CMK (cell line): ENCODE data around the gene TNFSF9.
"Not testable (repeated sequence)": the region's sequence is repeated elsewhere in the genome, so short reads cannot be mapped to it uniquely, and the experiment has no call there.

Experiments
- DNase-seq: peaks from one replicate; pipeline ENCODE4 v3.0.0-alpha.2; 2010; ENCODE audit warnings: low read depth

The TNFSF9 gene

DNA sequence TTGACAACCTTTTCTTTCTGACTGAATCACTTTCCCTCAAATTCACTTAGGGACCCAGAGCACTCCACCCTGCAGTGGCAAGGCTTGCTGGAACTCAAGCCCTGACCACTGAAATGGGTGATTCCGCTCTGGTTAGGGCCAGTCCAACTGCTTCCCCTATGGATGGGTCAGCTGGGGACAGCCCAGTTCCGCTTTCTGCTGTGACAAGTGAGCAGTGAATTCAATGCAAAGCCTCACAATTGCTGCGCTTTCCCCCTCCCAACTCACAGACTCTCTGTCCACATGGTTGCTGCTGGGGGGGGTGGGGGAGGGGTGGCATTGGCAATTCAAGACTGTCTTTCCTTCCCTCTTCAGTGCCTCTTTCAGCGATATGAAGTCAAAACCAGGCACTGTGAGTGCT is 41.4 kb downstream of the TNFSF9 start:
- no peak for DNase-seq

DNA sequence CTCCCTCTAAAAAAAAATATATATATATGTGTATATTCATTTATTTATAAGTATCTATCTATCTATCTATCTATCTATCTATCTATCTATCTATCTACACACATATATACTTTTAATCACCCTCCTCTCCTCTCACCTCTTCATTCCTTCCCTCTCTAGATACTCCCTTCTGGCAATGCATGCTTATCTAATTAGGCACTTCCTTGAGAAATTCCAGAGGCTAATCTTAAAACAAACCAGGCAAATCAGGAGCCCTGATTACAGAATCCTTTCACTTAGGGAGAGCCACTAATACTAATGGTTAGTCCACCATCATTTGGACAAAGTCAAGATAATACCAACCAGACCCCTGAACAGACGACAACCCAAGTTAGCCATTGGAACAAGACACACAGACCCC is 42.5 kb downstream of the TNFSF9 start:
- DNase-seq, result no peak

DNA sequence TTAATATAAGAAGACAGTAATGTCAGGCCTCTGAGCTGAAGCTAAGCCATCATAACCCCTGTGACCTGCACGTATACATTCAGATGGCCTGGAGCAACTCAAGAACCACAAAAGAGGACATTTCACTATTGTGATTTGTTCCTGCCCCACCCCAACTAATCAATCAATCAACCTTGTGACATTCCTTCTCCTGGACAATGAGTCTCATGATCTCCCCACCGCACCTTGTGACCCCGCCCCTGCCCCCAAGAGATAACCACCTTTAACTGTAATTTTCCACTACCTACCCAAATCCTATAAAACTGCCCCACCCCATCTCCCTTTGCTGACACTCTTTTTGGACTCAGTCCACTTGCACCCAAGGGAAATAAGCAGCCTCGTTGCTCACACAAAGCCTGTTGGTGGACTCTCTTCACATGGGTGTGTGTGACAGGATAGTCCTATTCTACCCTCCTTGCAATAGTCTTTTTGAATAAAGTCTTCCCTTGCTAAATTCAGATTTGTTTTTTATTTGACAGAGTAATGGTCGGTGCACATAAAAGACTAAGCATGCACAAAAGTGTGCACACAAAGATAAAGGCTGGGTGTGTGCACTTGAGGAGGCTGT is 46.1 kb downstream of the TNFSF9 start:
- no peak for DNase-seq

DNA sequence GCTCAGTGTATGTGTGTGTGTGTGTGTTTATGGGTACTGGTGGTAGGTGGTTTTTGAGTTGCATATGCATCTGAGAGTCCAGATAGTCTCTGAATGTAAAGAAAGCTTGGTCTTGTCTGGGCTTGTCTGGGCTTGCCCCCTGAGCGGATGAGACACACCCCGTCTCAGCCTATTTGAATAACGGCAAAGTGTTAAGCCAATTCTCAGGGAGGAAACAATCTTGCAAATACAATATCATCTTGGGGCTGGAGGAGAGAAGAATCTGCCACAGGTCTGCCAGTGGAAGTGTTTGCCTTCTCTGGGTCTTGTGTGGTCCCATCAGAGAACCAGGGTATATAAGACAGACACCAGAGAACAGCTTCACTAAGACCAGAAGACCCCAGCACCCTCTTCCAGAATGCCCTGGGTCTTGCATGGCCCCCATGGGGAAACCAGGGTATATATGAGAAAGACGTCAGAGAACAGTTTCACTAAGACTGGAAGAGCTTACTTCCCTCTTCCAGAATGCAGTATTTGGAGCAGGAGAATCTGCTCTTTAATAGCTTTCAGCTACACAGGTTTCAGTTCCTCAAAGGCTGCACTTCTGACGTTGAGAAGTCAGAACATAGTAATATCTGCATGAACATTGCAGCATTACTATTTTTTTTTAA is 46.8 kb downstream of the TNFSF9 start:
- DNase-seq, result no peak

DNA sequence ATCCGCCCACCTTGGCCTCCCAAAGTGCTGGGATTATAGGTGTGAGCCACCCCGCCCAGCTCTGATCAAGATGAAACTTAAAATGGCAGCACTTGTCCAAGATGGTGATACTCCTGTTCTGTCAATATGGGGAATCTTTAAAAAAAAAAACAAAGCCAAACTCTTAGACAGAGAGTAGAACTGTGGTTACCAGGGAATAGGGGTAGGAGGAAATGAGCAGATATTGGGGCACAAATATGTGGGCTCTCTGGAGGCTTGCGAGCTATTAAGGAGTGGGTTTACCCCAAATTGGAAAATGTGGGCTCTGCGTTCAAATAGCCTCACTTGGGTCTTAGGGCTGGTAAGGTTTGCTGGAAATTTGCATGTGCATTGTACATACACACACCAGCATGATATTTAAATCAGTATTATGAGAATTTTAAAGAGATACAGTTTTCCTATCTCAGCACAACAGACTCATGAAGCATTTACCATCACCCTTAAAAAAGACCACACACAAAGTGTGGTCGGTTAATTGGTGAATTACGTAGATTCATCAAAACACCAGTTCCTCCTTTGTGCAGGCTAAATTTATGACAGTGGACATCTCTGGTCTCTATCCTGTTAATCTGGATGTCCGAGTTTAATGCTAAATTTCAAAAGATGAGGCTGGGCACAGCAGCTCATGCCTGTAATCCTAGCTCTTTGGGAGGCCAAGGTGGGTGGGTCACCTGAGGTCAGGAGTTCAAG is 48.8 kb downstream of the TNFSF9 start:
- DNase-seq, result no peak

DNA sequence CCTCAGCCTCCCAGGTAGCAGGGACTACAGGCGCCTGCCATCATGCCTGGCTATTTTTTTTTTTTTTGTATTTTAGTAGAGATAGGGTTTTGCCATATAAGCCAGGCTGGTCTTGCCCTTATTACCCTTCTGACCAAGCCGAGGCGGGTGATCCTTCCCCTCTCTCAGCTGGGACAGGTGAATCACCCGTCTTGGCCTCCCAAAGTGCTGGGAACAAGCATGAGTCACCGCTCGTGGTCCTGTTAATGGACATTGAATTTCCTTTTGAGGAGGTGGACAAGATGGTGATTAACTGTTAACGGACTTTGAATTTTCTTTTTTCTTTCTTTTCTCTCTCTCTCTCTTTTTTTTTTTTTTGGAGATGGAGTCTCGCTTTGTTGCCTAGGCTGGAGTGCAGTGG is 49.5 kb downstream of the TNFSF9 start:
- DNase-seq, result no peak

DNA sequence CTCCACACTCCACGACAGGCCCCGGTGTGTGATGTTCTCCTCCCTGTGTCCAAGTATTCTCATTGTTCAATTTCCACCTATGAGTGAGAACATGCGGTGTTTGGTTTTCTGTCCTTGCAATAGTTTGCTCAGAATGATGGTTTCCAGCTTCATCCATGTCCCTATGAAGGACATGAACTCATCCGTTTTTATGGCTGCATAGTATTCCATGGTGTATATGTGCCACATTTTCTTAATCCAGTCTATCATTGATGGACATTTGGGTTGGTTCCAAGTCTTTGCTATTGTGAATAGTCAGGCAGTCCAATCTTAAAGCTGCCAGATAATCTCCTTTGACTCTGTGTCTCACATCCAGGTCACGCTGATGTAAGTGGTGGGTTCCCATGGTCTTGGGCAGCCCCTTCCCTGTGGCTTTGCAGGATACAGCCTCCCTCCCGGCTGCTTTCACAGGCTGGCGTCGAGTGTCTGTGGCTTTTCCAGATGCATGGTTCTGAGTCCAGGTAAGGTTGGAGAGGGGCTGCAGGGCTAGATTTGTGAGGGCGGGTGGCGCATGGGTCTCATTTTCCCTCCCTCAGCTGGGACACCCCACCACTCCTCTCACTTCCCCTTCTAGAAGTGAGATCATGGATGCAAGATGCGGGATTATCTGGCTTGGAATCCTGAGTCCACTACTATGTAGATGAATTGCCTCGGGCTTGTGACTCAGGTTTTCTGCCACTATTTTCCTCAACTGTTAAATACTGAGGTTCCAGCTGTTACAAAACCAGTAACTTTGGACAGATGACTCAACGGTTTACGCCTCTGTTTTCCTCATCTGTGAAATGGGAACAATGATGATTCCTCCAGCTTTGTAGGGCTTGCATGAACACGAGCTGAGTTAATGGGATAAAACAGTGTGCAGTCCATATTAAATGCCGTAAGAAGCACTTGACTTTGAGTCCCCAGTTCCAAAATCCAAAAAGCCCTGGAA is 52.0 kb downstream of the TNFSF9 start:
- not testable (repeated sequence) for DNase-seq
